ENCODE data around the gene MOV10L1.

- TF ChIP-seq CTCF (IDR thresholded peaks at IDR 0.05; ENCODE audit: extremely low read depth in 1 of 2, insufficient read depth in 1 of 2, low read depth in 1 of 2, low read length in 2 of 2) (no peak), EZH2 (IDR thresholded peaks at IDR 0.05; ENCODE audit: borderline replicate concordance, low read depth, low read length, severe bottlenecking) (no peak)
Observed at GRCh38 chr22:50089682-50090411, at the start of gene MOV10L1.

Data from endothelial cell of umbilical vein (primary cell).